ENCODE results near the gene RBM20.
"Not testable (repeated sequence)": the region's sequence is repeated elsewhere in the genome, so short reads cannot be mapped to it uniquely, and the experiment has no call there.

Gene RBM20

GRCh38 chr10:110625951-110626855, 17.9 kb upstream of the RBM20 start:
- DNase-seq, result no peak

GRCh38 chr10:110628161-110628560, 16.0 kb upstream of the RBM20 start:
- DNase-seq, result no peak

- peak; percentile 86 for DNase-seq
Measured at GRCh38 chr10:110629680-110630191, 14.4 kb upstream of the RBM20 start.

GRCh38 chr10:110631934-110632333, 12.2 kb upstream of the RBM20 start:
- no peak for DNase-seq

- no peak for DNase-seq
Measured at GRCh38 chr10:110632591-110633215, 11.4 kb upstream of the RBM20 start.

- DNase-seq, result peak; percentile 28
Measured at GRCh38 chr10:110634527-110635209, 9.5 kb upstream of the RBM20 start.

- DNase-seq, result no peak
Measured at GRCh38 chr10:110636572-110636931, 7.6 kb upstream of the RBM20 start.

- DNase-seq, result no peak
Measured at GRCh38 chr10:110636932-110637557, 7.1 kb upstream of the RBM20 start.

GRCh38 chr10:110637558-110638053, 6.5 kb upstream of the RBM20 start:
- no peak for DNase-seq

GRCh38 chr10:110638319-110638718, 5.8 kb upstream of the RBM20 start:
- DNase-seq, result no peak

- not testable (repeated sequence) for DNase-seq
Measured at GRCh38 chr10:110639046-110639445, 5.1 kb upstream of the RBM20 start.

- DNase-seq, result not testable (repeated sequence)
Measured at GRCh38 chr10:110639858-110640257, 4.3 kb upstream of the RBM20 start.

- DNase-seq, result peak; percentile 9
Measured at GRCh38 chr10:110641256-110641655, 2.9 kb upstream of the RBM20 start.

- no peak for DNase-seq
Measured at GRCh38 chr10:110642204-110643034, 1.7 kb upstream of the RBM20 start.

GRCh38 chr10:110643035-110643652, 992 bp upstream of the RBM20 start:
- no peak for DNase-seq

GRCh38 chr10:110644598-110645462, 694 bp downstream of the RBM20 start:
- DNase-seq, result no peak

- no peak for DNase-seq
Measured at GRCh38 chr10:110646417-110647135, 2.4 kb downstream of the RBM20 start.

- DNase-seq, result no peak
Measured at GRCh38 chr10:110647136-110647430, 2.9 kb downstream of the RBM20 start.

GRCh38 chr10:110648692-110649346, 4.7 kb downstream of the RBM20 start:
- DNase-seq, result no peak
